ENCODE measurements around the gene FAM162A.

The FAM162A gene

GRCh38 chr3:122391681-122392446 lies 7.9 kb downstream of the FAM162A start (continued):
- TF ChIP-seq, protein P1, sequence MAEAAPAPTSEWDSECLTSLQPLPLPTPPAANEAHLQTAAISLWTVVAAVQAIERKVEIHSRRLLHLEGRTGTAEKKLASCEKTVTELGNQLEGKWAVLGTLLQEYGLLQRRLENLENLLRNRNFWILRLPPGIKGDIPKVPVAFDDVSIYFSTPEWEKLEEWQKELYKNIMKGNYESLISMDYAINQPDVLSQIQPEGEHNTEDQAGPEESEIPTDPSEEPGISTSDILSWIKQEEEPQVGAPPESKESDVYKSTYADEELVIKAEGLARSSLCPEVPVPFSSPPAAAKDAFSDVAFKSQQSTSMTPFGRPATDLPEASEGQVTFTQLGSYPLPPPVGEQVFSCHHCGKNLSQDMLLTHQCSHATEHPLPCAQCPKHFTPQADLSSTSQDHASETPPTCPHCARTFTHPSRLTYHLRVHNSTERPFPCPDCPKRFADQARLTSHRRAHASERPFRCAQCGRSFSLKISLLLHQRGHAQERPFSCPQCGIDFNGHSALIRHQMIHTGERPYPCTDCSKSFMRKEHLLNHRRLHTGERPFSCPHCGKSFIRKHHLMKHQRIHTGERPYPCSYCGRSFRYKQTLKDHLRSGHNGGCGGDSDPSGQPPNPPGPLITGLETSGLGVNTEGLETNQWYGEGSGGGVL (tag by site-specific recombination; IDR thresholded peaks at IDR 0.05) = no peak
- TF ChIP-seq ZNF23 (tag by site-specific recombination; IDR thresholded peaks at IDR 0.05; ENCODE audit: borderline replicate concordance) = no peak
- TF ChIP-seq PRDM6 (tag by site-specific recombination; IDR thresholded peaks at IDR 0.05) = no peak
- no peak for TF ChIP-seq PRDM4 (tag by site-specific recombination; IDR thresholded peaks at IDR 0.05)
- TF ChIP-seq ZNF311 (tag by site-specific recombination; IDR thresholded peaks at IDR 0.05; ENCODE audit: borderline replicate concordance) = no peak

DNA sequence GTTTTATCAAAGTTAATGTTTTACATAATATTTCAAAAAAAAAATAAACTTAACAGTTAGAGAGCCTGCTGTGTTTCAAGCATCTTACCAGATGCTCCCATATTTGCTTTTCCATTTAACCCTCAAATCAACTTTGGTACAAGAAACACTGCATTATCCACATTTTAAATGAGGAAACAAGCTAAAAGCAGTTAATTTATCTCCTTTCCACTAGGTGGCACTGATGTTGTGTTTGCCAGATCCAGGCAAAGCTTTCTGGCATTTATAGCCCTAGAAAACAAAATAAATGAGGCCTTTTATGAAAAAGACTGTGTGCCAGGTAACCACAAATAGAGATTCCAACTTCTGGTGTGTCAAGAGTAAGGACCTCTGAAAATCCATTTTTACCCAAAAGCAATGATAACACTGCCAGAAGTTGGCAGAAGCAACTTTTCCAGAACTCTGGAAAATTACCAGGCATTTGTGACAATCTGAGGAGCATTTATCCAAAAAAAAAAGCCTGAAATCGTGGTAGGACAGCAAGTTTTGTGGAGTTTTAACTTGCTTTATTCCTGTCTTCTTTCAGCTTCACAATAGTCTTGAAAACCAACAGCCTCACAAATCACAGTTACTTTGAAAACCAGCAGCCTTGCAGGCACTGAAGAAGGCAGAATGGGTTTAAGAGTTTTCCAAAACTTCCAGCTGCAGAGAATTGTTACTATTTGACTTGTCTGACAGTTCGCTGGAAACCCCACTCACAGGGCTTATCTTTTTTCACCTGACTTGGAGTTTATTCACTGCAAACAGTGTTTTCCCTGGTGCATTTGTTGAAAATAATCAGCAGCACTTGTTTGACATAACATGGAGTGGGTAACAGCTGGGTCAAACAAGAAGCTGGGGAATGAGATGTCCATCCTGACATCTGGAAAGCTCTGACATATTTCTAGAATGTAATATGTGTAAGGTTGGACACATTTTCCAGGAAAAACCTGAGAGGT lies 9.2 kb downstream of the FAM162A start:
- POLR2A ChIA-PET = interaction anchor here (0.6 to 2.0 kb wide), 2 partner anchors 10 to 846 kb away, joined by 3 to 15 read pairs; partner anchors contain the start of genes FAM162A and MIX23
- Histone ChIP-seq H3K27ac (ENCODE audit: extremely low read depth, low read depth, low read length) (no peak overlapping the region), H3K4me1 (ENCODE audit: control insufficient read depth, insufficient read depth, low read length) (no peaks in the 10 kb centered on the region), H3K9me3 (ENCODE audit: control insufficient read depth, insufficient read depth, low read depth, low read length) (no peaks in the 10 kb centered on the region), H3K36me3 (ENCODE audit: control insufficient read depth in 2 of 2, insufficient read depth in 1 of 2, low read length in 2 of 2) (no peaks in the 10 kb centered on the region), H3K4me3 (ENCODE audit: low read depth, low read length) (no peak overlapping the region)
- TF ChIP-seq ZFP41 (tag by site-specific recombination; IDR thresholded peaks at IDR 0.05; ENCODE audit: borderline replicate concordance) (no peak), ZNF654 (tag by site-specific recombination; IDR thresholded peaks at IDR 0.05; ENCODE audit: low read depth) (peak; percentile 80), ZNF660 (tag by site-specific recombination; IDR thresholded peaks at IDR 0.05) (0 out of 2 replicates have a peak, but pooled peaks have one; percentile 42), ZNF169 (tag by site-specific recombination; IDR thresholded peaks at IDR 0.05) (no peak), ZNF335 (tag by site-specific recombination; conservative IDR thresholded peaks at IDR 0.05) (peak; percentile 61), CTCF (tag by site-specific recombination; IDR thresholded peaks at IDR 0.05) (peak; percentile 24; the same call in 1 of the 2 replicates), PRDM6 (tag by site-specific recombination; IDR thresholded peaks at IDR 0.05) (peak; percentile 31; the same call in 1 of the 2 replicates), REST (tag by site-specific recombination; IDR thresholded peaks at IDR 0.05) (no peak)
- CTCF ChIA-PET = interaction anchor here (0.6 to 2.9 kb wide), 23 partner anchors 9 to 850 kb away, joined by 3 to 20 read pairs (median 3); partner anchors contain the start of gene FAM162A
